ENCODE measurements around the gene DYRK1A.

DYRK1A gene

DNA sequence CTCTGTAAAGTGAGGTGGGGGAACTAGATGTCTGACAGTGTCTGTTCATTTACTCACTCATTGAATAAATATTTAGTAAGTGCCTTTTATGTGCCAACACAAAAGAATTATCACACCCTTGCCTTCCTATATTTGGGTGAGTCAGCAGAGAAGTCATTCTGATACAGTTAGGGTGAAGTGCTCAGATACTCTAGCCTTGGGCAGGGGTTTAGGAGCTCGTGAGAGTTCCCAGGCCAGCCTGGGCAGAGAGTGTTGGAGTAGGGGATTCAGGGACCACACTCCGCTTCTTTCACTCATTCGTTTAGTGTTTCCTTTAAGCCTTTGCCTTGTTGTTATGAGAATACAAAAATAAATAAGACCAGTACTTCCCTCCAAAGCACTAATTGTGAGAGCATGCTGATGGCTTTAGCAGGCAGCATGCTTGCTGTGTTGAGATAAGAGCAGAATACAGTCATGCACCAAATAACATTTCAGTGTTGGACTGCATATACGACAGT lies 83.9 kb downstream of the DYRK1A start:
- DNase-seq (ENCODE audit: low read depth in 2 of 2), result no peak

- DNase-seq (ENCODE audit: low read depth in 2 of 2), result no peak
Measured at GRCh38 chr21:37451446-37451845, 84.9 kb downstream of the DYRK1A start.

GRCh38 chr21:37452227-37452626 lies 85.7 kb downstream of the DYRK1A start:
- no peak for DNase-seq (ENCODE audit: low read depth in 2 of 2)

DNA sequence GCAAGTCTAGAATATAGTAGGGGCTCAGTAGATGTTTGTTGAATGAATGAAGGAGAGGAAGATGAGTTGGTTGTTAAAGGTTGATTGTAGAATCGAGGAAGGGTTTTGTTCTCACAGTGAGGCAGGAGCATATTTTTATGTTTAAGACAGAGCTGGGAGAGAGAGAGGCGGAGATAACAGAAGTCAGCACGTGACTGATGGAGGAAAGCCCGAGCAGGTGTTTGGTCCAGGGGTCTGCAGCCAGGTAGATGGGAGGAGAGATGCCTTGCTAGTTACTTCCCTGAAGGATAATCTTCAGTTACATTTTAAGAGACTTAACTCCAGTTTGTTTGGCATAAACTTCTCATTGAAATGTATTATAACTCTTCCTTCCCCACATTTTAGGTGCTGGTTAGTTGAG lies 86.8 kb downstream of the DYRK1A start:
- DNase-seq (ENCODE audit: low read depth in 2 of 2), result no peak

DNA sequence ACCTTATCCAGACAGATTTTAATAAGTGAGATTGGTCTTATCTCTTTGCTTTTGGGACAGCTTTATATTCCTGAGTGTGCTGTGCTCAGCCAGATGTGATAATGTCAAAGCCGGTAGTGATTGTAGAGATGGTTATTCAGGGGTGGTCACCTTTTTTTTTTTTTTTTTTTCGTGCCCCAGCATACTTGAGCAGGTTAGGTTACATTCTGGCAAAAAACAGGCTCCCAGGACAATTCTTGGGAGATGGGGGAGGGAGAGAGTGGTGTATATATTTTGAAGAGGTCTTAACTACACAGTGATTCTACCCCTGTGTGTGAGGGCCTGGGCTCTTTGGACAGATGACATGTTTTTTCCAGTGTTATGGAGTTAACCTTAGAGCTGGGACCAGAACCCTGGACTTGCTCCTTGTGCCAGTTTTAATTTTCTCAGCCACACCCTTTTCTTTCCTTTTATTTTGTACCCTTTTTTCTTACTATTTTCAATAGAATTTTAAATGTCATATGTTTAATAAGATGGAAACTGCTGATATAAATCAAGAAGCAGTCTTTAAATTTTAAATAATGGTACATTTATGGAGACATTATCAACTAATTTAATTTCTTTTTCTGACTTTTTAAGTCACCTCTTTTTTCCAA lies 88.4 kb downstream of the DYRK1A start:
- no peak for DNase-seq (ENCODE audit: low read depth in 2 of 2)

DNA sequence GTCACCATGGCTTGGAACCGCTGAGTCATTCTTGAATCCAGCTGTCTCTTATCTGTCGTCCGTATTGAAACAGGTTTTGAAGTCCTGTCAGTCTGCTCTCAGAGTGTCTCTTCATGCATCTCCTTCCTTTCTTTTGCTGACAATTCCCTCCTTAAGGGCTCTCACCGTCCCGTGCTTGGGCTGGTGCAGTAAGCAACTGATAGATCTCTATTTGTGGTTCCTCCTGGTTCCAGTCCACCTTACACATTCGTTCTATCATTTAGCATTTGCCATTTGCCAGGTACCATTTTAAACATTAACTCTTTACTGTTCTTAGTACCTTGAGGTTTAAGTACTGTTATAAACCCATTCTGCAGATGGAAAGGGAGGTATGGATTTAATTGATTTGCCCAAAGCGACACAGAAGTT lies 88.9 kb downstream of the DYRK1A start:
- DNase-seq (ENCODE audit: low read depth in 2 of 2), result no peak

DNA sequence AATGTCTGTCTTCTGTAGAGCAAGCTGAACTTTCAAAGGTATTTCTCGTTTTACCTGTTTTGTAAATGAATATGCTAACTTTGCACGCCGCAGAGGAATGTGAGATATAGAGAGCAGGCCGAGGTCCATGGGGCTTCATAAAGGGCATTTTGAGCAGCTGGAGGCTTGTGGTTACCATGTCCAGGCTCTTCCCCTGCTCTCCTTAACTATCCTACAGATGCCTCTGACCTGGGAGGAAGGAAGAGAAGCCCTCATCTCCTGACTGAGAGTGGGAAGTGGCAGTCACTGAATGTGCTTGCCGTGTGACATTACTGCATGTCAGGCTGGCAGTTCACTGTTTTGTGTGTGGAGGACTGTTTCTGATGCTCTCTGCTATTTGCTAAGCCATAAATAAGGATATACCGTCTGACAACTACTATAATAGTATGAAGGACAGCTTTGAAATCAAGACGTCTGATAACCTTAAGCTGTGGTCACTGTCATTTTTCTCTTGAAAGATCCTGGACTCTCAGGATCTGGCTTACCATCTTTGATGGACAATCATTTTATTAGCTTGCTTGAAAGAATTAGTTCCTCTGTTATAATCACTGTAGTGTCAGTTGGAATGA lies 92.2 kb downstream of the DYRK1A start:
- DNase-seq (ENCODE audit: low read depth in 2 of 2), result no peak

DNA sequence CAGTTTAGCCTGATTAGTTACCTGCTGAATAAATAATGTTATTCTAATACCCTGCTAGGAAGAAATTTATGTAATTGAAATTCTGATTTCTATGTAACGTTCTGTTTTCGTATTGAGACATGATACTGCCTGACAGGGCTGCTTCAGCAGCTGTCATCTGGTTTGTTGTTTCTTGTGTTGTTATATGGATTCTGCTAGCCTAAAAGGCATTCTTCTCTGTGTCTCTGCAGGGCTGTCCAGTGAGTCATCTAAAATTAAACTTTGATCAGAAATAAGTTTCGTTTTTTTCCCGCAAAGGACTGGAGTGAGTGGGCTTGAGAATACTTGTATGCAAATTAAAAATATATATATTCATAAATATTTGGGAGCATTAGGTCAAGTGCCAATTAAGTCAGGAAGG lies 93.0 kb downstream of the DYRK1A start:
- DNase-seq (ENCODE audit: low read depth in 2 of 2), result no peak

DNA sequence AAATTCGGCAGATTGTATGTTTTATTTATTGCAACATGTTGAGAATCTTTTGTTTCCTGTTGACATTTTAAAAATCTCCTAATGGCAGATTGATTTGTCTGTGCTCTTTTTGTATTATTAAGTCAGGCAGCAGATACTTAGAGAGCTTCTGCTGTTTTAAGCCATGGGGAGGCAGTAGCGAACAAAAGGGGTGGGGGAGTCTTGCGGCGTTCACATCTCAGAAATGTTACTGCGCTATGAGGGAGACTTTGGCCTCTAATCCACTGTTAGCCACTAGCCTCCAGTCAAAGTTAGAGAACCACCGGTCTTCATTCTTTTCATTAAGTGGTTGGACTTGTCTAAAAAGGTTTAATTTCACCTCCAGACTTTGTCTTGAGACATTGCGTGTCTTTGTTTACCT lies 93.6 kb downstream of the DYRK1A start:
- DNase-seq (ENCODE audit: low read depth in 2 of 2), result no peak

DNA sequence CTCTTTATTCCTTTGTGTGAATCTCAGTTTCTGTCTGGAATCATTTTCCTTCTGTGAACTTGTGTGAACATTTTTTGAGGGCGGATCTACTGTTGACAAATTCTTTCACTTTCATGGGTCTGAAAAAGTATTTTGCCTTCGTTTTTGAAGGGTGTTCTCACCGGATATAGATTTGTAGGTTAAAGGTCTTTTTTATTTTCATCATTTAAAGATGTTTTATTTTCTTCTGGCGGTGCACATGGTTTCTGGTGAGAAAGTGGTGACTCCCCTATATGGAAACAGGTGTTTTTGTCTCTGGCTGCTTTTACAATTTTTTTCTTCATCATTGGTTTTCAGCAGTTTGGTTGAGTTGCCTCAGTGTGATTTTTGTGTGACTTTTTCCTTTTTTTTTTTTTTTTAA lies 94.9 kb downstream of the DYRK1A start:
- no peak for DNase-seq (ENCODE audit: low read depth in 2 of 2)

- no peak for DNase-seq (ENCODE audit: low read depth in 2 of 2)
Measured at GRCh38 chr21:37462087-37462861, 95.7 kb downstream of the DYRK1A start.

- no peak for DNase-seq (ENCODE audit: low read depth in 2 of 2)
Measured at GRCh38 chr21:37463083-37463801, 96.7 kb downstream of the DYRK1A start.

DNA sequence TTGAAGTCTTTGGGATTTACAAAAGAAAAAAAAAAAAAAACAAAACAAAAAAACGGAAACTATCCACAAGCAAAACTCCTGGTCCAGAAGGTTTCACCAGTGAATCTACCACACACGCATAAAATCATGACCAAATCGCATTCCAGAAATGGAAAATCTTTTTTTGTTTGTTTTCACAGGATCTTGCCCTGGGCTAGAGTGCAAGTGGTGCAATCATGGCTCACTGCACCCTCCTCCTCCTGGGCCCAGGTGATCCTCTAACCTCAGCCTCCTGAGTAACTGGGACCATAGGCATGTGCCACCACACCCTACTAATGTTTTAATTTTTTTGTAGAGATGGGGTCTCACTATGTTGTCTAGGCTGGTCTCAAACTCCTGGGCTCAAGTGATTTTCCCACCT lies 100.5 kb downstream of the DYRK1A start:
- no peak for DNase-seq (ENCODE audit: low read depth in 2 of 2)

- DNase-seq (ENCODE audit: low read depth in 2 of 2), result no peak
Measured at GRCh38 chr21:37468909-37469308, 102.3 kb downstream of the DYRK1A start.

- no peak for DNase-seq (ENCODE audit: low read depth in 2 of 2)
Measured at GRCh38 chr21:37469441-37469840, 102.9 kb downstream of the DYRK1A start.

GRCh38 chr21:37472581-37472980 lies 106.0 kb downstream of the DYRK1A start:
- DNase-seq (ENCODE audit: low read depth in 2 of 2), result no peak

- no peak for DNase-seq (ENCODE audit: low read depth in 2 of 2)
Measured at GRCh38 chr21:37473491-37473890, 106.9 kb downstream of the DYRK1A start.

DNA sequence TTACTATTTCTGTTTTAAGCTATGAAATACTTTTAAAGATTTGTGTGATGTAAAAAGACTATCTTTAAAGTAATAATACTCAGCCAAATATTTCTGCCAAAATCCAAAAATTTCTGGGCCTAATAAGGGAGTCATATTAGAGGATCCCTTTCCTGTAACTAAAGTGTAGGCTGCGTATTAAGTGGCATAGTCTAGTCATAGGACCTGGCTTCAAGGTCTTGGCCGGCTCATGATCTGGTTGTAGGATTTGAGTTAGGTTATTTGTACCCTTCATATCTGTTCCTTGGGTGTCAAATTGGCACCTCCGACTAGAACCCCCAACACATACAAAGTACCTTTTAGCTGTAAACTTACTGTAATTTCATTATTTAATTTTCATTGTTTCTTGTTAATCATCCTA lies 107.8 kb downstream of the DYRK1A start:
- no peak for DNase-seq (ENCODE audit: low read depth in 2 of 2)

- no peak for DNase-seq (ENCODE audit: low read depth in 2 of 2)
Measured at GRCh38 chr21:37475186-37475868, 108.8 kb downstream of the DYRK1A start.

DNA sequence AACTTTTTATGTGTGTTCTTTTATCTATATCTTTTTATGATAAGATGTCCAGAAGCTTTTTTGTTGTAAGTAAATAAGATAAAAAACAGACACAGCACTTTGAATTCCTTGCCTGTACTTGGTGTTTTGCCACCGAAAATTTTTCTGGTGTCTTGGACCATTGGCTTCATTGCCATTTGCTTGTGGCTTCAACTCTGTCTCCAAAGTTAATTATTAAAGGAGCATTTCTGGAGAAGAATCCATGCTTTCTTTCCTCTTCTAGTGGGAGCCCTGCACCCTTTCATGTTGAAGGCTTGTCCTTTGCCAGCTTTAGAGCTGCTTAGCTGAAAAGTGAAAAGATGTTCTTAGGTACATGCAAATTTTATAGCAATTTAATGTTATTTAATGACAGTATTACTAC lies 112.2 kb downstream of the DYRK1A start:
- no peak for DNase-seq (ENCODE audit: low read depth in 2 of 2)

- DNase-seq (ENCODE audit: low read depth in 2 of 2), result no peak
Measured at GRCh38 chr21:37483776-37484175, 117.2 kb downstream of the DYRK1A start.
